Esophagus squamous epithelium (tissue), 4 donors: ENCODE data around the gene CIRBP.

ENCODE experiments used
- CTCF ChIP-seq, 6 experiments: fragments of 450-650 bp in 4 of 6; fragments of 200-600 bp in 2 of 6; sonication (generic) in 2 of 6; IDR thresholded peaks; one replicate each; pipeline ENCODE4 v1.5.1; 2016 to 2019; ENCODE audit warnings: antibody characterized with exemption in 6 of 6, mild to moderate bottlenecking in 4 of 6, moderate library complexity in 4 of 6
- POLR2A ChIP-seq, 4 donors: fragments of 450-650 bp; IDR thresholded peaks; one replicate each; pipeline ENCODE4 v1.6.1; 2017; ENCODE audit warnings: antibody characterized with exemption in 4 of 4, mild to moderate bottlenecking in 4 of 4, moderate library complexity in 3 of 4

GRCh38 chr19:1302533-1303239, 33.6 kb downstream of the CIRBP start:
- TF ChIP-seq CTCF (IDR thresholded peaks at IDR 0.05) (no peak), POLR2A (IDR thresholded peaks at IDR 0.05) (no peak)
